ES-I3 (cell line): ENCODE measurements around the gene INPPL1.
"Not testable (repeated sequence)": the region's sequence is repeated elsewhere in the genome, so short reads cannot be mapped to it uniquely, and the experiment has no call there.

Experiments
- H3K36me3 ChIP-seq: 2 replicates; pipeline ENCODE4 v1.6.1; 2013; ENCODE audit warnings: mild to moderate bottlenecking, low read length, control low read depth, moderate library complexity; ENCODE audit not compliant: insufficient read depth
- H3K4me1 ChIP-seq: 2 replicates; pipeline ENCODE4 v1.6.1; 2013; ENCODE audit warnings: mild to moderate bottlenecking, control low read depth, low read length; ENCODE audit not compliant: insufficient read depth
- H3K9ac ChIP-seq: 2 replicates; pipeline ENCODE4 v1.6.1; 2013; ENCODE audit warnings: low read depth, mild to moderate bottlenecking, low read length, moderate library complexity
- H3K9me3 ChIP-seq: 2 replicates; pipeline ENCODE4 v1.6.1; 2013; ENCODE audit warnings: mild to moderate bottlenecking, low read length, moderate library complexity; ENCODE audit not compliant: control insufficient read depth, insufficient read depth

The INPPL1 gene

DNA sequence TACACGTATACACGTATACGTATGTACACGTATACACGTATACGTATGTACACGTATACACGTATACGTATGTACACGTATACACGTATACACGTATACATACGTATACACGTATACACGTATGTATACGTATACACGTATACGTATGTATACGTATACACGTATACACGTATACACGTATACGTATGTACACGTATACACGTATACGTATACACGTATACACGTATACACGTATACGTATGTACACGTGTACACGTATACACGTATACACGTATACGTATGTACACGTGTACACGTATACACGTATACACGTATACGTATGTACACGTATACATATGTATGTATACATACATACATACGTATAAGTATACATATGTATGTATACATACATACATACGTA is 23.1 kb upstream of the INPPL1 start:
- not testable (repeated sequence) for H3K9me3 ChIP-seq, H3K4me1 ChIP-seq, H3K9ac ChIP-seq, H3K36me3 ChIP-seq

GRCh38 chr11:72202571-72202970 is 22.0 kb upstream of the INPPL1 start:
- H3K36me3 ChIP-seq: no peaks in the 10 kb centered on the region
- H3K4me1 ChIP-seq: no peaks in the 10 kb centered on the region
- no peaks in the 10 kb centered on the region for H3K9me3 ChIP-seq
- no peak overlapping the region for H3K9ac ChIP-seq

- Histone ChIP-seq H3K9me3 (no peaks in the 10 kb centered on the region), H3K36me3 (no peaks in the 10 kb centered on the region), H3K9ac (no peak overlapping the region), H3K4me1 (no peaks in the 10 kb centered on the region)
These were observed 21.4 kb upstream of the INPPL1 start for GRCh38 chr11:72203163-72203562.

GRCh38 chr11:72204886-72205285 is 19.7 kb upstream of the INPPL1 start:
- H3K9ac ChIP-seq: no peak overlapping the region
- no peaks in the 10 kb centered on the region for H3K9me3 ChIP-seq
- H3K36me3 ChIP-seq: no peaks in the 10 kb centered on the region
- H3K4me1 ChIP-seq: no peaks in the 10 kb centered on the region

DNA sequence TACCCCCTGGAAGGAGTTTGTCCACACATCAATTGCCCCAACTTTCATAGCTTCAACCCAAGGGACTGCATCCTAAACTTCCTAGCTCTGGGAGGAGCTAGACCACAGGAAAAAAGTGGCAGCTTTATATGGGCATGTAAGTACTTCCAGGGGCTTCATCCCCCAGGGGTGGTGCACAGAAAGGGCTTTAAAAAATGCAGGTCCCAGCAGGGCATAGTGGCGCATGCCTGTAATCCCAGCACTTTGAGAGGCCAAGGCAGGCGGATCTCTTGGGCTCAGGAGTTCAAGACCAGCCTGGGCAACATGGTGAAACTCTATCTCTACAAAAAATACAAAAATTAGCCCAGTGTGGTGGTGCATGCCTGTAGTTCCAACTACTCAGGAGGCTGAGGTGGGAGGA is 17.8 kb upstream of the INPPL1 start:
- not testable (repeated sequence) for H3K9me3 ChIP-seq, H3K36me3 ChIP-seq

DNA sequence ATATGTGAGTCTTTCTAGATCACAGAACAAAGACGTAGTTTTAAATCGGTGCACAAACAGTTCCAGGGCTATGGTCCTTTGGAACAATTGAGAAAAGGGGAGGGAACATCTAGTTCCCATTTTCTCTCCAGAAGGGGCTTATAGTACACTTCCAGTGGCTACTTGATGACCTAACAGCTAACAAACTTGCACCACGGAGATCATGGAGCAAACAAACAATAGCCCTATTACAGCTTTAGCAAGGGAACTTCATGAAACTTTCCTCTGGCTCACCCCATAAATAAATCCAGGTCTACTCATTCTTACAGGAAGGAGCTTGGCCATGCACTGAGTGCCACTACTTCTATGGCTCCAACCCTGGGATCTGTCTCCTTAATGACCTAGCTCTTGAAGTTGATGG is 16.3 kb upstream of the INPPL1 start:
- H3K4me1 ChIP-seq: no peaks in the 10 kb centered on the region
- H3K9me3 ChIP-seq: no peaks in the 10 kb centered on the region
- H3K36me3 ChIP-seq: no peaks in the 10 kb centered on the region
- H3K9ac ChIP-seq: no peak overlapping the region

More for the DNA sequence above, 17.8 kb upstream of the INPPL1 start:
- not testable (repeated sequence) for H3K4me1 ChIP-seq, H3K9ac ChIP-seq

- Histone ChIP-seq H3K36me3 (no peaks in the 10 kb centered on the region), H3K4me1 (no peaks in the 10 kb centered on the region), H3K9ac (no peak overlapping the region), H3K9me3 (no peaks in the 10 kb centered on the region)
These were observed 15.5 kb upstream of the INPPL1 start for GRCh38 chr11:72209101-72209500.

GRCh38 chr11:72216638-72217037 is 7.9 kb upstream of the INPPL1 start, which contains the start of gene FOLR2:
Gene FOLR2, plus strand, starts transcription at chr11:72216794. Its CDS starts 1,791 bp downstream, at chr11:72218585.
- H3K4me1 ChIP-seq: 0 out of 2 replicates have a peak, but pooled peaks cover 2% of the 10 kb centered on the region
- H3K9ac ChIP-seq: no peak within 1 kb of the TSS
- no peaks in the 10 kb centered on the region for H3K36me3 ChIP-seq
- no peaks in the 10 kb centered on the region for H3K9me3 ChIP-seq

GRCh38 chr11:72217841-72218240 is 6.7 kb upstream of the INPPL1 start:
- H3K36me3 ChIP-seq: no peaks in the 10 kb centered on the region
- no peak overlapping the region for H3K9ac ChIP-seq

DNA sequence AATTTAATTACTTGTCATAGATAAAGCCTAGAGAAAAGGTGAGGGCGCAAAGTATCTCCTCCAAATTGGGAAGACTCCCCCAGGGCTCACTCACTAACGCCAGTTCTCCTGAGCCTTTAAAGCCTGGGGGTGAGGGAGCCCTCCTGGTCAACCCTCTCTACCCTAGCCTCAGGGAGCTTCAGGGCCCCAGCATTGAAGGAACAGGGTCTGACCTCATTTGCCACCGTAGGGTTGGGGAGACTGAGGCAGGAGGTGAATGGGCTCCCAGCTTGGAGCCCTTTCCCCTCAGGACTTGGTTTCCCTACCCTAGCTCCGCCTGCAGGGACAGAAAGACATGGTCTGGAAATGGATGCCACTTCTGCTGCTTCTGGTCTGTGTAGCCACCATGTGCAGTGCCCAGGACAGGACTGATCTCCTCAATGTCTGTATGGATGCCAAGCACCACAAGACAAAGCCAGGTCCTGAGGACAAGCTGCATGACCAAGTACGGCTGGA is 6.3 kb upstream of the INPPL1 start:
- Histone ChIP-seq H3K9ac (no peak overlapping the region), H3K9me3 (no peaks in the 10 kb centered on the region), H3K4me1 (peaks cover 13% of the 10 kb centered on the region; the same call in 1 of the 2 replicates)

More at GRCh38 chr11:72217841-72218240, 6.7 kb upstream of the INPPL1 start:
- no peaks in the 10 kb centered on the region for H3K9me3 ChIP-seq
- peaks cover 13% of the 10 kb centered on the region; the same call in 1 of the 2 replicates for H3K4me1 ChIP-seq

GRCh38 chr11:72220696-72221363 is 3.7 kb upstream of the INPPL1 start:
- H3K9me3 ChIP-seq: no peaks in the 10 kb centered on the region
- no peak overlapping the region for H3K9ac ChIP-seq
- peaks cover 13% of the 10 kb centered on the region for H3K4me1 ChIP-seq
- H3K36me3 ChIP-seq: no peaks in the 10 kb centered on the region

More for the DNA sequence above, 6.3 kb upstream of the INPPL1 start:
- H3K36me3 ChIP-seq: no peaks in the 10 kb centered on the region

DNA sequence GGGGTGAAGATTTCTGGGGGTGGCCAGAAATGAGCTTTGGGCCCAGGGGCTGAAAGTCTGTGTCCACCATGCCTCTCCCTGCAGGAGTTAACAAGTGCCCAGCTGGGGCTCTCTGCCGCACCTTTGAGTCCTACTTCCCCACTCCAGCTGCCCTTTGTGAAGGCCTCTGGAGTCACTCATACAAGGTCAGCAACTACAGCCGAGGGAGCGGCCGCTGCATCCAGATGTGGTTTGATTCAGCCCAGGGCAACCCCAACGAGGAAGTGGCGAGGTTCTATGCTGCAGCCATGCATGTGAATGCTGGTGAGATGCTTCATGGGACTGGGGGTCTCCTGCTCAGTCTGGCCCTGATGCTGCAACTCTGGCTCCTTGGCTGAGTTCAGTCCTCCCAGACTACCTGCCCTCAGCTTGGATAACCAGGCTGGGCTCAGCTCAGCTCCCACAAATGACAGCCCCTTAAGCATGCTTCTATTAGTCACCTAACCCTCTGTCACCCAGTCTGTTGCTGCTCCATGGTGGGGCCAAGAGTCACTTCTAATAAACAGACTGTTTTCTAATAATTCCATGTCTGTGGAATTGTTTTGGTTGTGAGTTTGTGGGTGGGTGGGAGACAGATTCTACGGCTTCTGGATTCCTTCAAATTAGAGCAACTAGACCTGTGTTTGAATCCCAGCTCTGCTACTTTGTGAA is 3.0 kb upstream of the INPPL1 start:
- H3K9ac ChIP-seq: no peak overlapping the region
- H3K36me3 ChIP-seq: no peaks in the 10 kb centered on the region

GRCh38 chr11:72222106-72222891 is 2.3 kb upstream of the INPPL1 start:
- Histone ChIP-seq H3K9ac (peak overlapping the region; percentile 93; the same call in 1 of the 2 replicates), H3K9me3 (no peaks in the 10 kb centered on the region), H3K36me3 (no peaks in the 10 kb centered on the region), H3K4me1 (peaks cover 13% of the 10 kb centered on the region)

More for the DNA sequence above, 3.0 kb upstream of the INPPL1 start:
- peaks cover 13% of the 10 kb centered on the region for H3K4me1 ChIP-seq
- no peaks in the 10 kb centered on the region for H3K9me3 ChIP-seq

DNA sequence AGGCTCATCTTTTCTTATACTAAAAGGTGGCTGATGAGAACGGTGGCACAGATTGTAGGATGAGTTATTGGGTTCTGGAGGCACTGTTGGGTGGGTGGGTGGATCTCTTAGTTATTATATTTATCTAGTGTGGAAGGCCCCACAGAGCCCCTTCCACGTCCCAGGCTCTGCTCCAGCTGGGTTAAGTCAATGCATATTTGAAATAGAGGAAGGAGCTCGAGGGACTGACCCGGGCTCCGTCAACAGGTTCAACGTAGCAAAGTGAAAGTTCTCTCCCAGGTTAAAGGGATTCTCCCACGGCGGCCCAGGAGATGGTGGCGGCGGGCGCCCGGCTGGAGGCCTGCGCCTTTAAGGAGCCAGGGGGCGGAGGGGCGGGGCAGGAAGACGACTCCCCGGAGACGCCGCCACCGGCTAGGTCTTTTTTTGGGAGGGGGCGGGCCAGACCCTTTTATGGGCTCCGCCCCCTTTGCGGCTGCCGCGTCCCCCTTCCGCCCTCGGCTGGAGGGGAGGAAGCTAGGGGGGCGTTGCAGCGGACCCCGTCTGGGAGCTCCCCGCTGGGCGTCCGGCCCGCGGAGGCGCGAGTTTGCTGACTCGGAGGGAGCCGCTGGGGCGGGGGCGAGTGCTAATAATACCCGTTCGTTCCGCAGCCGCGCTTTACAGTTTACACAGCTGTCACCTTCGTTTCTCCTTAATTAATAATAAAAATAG is 1.5 kb upstream of the INPPL1 start:
- no peaks in the 10 kb centered on the region for H3K9me3 ChIP-seq
- peak overlapping the region; percentile 93 for H3K9ac ChIP-seq
- peaks cover 13% of the 10 kb centered on the region for H3K4me1 ChIP-seq
- 0 out of 2 replicates have a peak, but pooled peaks cover 2% of the 10 kb centered on the region for H3K36me3 ChIP-seq
